Superior temporal gyrus (tissue), 1 donor: ENCODE results near the gene LEFTY1.
"Not testable (repeated sequence)": the region's sequence is repeated elsewhere in the genome, so short reads cannot be mapped to it uniquely, and the experiment has no call there.

Experiments used
- DNase-seq: peaks from one replicate; pipeline ENCODE4 v3.0.0-alpha.2; 2016; ENCODE audit errors: extremely low spot score

Gene LEFTY1

DNA sequence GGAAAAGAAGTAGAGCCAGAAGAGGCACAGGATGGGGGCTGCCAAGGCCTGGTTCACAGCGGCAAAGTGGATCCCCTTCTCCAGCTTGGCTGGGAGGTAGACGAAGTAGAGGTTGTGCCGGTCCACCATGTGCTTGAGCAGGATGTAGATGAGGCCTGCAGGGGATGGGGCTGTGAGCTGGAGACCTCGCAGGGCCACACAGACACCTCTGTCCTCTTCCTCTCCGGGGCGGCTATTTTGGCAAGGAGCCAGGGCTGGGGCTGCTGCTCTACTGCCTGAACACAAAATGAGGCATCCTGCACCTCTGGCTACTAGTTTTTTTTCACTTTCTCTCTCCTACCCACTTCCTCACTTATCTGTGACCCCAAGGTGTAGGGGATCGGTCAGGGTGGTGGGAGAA, 39.0 kb downstream of the LEFTY1 start:
- DNase-seq: no peak

DNA sequence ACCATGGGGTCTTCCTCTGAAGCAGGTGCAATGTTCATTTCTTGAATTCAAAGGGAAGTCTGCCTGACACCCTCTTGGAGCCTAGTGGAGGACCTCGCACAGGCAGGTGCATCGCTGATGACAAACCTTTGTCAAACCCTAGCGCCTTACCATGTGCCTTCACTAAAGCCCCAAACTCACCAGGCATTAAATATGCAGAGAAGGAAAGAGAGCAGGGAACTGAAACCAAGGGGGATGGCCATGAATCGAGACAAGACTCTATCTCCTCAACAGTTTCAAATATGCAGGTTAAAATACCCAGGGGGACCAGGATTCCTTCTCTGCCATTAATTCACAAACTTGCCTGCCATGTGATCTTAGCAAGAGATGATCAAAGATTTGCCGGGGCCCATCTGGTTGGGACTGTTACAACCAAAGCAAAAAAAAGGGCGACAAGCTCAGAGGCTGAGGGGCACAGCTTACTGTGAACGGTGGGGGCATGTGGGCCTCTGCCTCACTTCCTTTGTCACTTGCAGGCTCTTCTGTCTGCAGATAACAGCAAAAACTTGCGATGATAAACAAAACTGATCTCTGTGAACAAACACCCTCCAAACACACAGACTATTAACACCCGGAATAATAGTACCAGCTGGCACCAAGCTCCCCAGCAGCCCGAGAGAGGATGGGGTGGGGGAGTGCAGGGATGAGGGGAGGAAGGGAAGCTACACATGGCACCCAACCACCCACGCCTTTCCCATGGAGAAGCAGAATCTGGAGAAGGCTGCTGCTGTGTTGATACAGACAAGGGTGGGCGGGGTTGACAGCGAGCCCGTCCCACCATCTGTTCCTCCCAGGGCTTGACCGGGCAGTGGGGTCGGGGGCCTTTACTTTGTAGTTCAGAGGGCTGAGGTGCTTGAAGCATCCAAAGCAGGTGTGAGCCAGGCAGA, 40.7 kb downstream of the LEFTY1 start:
- peak; percentile 85 for DNase-seq

DNA sequence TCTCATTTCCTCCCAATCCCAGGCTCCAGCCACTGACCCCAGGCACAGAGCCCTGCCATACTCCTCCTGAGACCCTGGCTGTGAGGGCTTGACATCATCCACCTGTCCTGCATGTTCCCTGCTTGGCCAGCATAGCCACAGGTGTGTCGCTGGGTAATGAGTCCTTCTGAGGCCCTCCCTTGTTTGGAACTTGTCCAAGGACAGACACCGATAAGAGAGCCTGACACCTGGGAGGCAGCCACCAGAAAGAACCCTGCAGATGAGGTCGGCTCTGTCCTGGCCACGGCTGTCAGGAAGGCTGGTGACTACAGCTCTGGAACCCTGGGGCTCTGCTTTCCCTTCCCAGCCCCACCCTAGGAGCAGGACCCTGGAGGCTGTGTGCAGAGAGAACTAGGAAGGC, 41.3 kb downstream of the LEFTY1 start:
- DNase-seq: no peak

DNA sequence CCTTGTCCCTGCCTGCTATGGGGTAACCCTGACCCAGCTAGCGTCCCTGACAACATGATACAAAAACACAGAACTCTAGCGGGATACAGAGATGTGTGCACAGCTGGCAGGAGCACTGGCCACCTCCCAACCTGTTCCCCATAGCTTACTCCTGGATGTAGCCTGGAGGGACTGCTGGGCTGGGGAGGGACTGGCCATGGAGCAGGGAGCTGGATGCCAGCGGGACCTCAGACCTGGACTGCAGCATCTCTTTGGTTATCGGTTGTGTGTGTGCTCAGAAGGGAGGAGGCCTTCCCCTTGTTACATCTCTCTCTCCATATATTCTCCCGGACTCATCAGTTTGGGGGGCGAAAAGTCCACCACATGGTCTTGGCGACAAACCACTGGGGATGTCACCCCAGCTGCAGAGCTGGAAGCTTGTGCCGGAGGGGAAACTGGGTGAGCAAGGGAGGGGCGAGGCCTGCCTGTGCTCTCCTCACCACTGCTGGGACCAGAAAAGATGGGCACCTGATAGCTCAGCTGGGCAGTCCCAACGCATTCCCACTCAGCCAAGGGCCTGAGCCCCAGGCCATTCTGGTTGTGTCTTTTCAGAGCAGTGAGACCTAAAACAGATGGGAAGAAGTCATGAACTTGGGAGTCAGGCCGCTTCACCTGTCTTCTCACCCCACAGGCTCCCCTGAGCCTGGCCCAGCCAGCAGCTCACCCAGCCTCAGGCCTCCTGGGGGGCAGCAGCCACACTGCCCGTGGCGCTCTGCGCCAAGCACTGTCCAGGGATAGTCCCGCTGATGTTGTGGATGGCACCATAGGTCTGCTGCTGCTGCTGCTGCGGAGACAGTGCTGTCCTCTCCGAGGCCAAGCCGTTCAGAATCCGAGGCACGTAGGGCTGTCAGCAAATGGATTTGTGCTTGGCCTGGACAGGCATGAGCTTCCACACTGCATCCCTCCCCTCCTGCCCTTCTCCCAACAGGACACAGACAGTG, 42.3 kb downstream of the LEFTY1 start:
- no peak for DNase-seq

DNA sequence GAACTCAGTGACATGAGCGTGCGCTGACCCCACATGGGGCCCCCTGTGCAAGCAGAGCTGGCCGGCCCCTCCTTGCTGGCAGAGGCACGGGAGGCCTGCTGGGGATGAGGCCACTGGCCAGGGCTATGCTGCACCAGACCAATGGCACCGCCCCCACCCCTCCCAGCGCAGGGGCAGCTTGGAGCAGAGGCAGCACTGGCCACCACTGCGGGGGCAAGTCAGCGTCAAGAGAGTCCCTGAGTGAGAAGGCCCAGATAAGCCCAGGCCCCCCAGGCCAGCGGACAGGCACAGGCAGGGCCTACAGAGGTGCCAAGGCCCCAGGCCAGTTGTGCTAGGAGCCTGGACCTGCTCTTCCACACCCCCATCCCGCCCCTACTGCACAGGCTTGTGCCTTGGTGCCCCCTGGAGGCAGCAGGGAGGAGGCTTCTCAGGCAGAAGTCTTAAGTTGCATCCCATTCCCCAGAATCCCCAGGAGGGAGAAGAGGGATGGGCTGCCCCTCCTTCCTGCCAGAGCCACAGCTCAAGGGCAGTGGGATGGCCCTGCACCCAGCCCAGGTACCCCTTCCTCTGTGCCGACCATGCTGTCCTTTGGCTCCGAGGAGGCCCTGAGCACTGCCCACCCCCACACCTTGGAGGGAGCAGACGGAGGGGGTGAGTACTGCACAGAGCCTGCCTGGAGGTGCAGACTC, 43.2 kb downstream of the LEFTY1 start:
- no peak for DNase-seq

DNA sequence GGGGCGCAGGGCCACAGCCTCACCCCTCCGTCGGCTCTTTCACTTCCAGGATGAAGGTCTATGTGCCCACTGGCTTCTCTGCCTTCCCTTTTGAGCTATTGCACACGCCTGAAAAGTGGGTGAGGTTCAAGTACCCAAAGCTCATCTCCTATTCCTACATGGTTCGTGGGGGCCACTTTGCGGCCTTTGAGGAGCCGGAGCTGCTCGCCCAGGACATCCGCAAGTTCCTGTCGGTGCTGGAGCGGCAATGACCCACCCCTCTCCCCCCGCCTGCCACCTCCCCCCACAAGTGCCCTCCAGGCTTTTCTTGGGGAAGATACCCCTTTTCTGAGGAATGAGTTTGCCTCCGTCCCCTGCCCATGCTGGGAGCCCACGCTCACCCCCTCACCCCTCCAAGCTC, 43.8 kb downstream of the LEFTY1 start:
- no peak for DNase-seq

DNA sequence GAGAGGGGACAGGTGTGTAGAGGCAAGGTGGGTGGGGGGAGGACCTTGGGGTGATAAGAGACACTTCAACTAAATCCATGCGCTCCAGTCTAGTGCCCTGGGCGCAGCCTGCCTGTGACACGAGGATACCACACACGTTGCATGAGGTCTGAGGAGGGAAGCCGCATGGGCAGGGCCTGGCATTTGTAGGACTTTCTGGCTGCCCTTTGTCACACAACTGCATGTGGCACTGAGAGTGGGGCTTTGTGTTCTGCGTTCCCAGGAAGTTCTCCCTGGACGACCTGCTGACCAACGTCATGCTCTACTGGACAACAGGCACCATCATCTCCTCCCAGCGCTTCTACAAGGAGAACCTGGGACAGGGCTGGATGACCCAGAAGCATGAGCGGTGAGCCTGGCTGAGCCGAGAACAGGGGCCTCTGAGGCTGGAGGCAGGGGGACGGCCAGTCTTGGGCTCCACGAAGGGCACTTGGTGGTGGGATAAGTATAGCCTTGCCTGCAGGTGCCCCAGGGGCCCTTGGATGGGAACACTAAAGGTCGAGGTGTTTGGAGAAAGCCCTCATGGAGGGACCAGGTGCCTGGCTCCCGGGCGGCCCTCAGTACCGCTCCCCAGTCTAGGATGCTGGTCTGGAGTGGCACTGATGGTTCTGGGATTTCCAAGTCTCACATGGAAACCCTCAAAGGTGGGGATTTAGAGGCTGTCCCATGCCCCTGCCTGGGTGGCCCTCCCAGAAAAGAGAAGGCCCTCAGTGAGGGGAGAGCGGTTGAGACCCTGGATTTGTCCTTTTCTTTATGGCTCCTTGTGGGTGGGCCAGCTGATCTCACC, 44.5 kb downstream of the LEFTY1 start:
- no peak for DNase-seq

DNA sequence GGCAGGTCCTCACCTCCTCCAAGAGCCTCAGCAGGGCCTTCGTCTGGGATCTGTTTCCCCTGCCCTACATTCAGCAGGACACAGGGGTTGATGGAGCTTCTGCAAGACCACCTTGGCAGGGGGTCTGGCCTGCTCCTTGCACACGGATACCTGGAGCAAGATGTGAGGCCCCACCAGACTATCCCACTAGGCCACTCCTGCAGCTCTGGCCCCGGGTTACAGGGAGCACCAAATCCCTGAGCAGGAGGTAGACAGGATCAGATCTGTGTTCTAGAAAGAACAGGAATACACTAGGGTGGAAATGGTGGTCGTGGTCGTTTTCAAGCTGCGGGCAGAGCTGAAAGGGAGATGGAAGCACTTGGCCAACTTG, 45.5 kb downstream of the LEFTY1 start:
- no peak for DNase-seq

DNA sequence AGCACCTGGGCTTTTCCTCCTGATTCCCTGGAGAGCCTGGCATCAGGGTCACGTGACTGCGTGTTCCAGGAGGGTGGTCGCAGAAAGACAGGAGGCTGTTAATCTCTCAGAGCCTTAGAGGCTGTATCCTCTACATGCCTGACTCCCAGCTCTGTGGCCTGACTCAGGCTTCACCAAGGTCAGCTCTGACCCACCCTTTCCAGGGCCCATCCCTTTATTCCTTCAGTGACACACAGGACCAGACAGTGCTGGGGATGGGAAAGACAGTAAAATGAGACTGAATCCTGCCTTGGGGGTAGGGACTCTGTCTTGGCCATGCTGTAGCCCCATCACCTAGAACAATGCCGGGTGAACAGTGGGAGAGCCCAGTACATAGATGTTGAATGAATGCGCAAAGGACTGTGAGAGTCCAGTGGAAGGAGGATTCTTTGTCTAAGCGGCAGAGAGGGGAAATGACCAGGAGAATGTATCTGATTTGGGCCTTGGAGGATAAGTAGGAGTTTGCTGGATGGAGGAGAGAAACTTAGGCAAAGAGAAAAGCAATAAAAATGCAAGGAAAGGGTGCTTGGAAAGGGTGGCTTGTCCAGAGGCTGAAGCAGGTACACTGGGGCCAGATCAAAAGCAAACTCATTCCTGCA, 46.0 kb downstream of the LEFTY1 start:
- DNase-seq: no peak

DNA sequence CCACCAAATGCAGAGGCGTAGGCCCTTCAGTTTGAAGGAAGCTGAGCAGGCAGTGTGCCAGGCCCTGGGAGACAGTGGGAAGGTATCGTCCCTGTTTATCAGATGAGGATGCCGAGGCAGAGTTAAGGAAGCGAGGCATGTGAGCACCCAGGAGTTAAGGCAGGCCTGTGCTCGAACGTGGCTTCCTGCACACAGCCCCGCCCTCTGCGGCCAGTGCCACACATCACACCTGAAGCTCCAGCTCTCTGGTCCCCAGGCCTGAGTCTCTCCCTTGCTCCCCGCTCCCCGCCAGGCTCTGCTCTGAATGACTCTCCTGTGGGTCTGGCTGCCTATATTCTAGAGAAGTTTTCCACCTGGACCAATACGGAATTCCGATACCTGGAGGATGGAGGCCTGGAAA, 46.9 kb downstream of the LEFTY1 start:
- no peak for DNase-seq

DNA sequence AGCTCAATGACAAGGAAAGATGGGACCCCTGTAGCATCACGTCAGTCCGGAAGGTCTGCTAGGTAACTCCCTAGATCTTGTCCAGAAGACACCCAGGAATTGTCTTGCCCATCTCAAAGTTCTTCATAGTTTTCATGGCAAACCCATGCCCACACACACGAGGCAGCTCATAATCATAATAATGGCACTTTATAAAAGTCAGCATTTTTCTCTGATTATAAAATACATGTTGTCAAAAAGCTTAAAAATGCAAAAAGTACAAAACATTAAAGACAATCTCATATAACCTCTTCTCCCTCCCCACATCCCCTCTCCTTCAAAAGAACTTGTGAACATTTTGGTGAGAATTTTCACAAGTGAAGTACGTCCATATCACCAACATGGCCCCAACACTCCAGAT, 48.2 kb downstream of the LEFTY1 start:
- no peak for DNase-seq

DNA sequence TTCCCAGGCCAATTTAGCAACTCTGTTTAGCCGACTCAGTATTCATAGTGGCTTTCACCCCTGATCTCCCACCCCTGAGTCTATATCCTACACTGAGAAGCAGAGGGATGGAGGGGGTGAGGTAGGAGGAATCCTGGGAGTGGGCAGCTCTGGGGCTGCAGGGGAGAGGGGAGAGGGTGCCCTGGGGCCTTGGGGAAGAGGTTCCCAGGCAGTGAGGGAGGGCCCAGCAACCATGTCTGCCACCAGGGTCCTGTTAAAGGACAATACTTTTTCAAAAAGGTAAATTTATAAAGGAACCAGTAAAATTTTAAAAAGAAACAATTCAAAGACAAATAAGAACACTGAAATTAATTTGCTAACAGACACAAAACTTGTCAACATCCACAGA, 48.7 kb downstream of the LEFTY1 start:
- no peak for DNase-seq

DNA sequence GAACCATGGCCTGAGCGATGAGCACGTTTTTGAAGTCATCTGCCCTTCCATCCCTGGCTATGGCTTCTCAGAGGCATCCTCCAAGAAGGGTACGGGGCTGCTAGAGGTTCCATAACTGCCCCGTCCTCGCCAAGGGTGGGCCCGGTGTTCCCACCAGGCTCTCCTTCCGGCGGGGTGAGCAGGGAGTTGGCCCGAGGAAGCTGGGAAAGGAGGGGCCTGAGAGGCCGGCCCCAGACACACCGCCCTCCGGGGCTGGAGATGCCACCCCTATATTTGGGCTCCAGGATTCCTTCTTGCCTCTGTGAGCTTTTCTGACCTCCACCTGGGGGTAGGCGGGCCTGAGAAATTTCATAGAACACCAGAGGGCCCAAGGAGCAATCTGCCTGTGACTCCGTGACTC, 50.2 kb downstream of the LEFTY1 start:
- no peak for DNase-seq

DNA sequence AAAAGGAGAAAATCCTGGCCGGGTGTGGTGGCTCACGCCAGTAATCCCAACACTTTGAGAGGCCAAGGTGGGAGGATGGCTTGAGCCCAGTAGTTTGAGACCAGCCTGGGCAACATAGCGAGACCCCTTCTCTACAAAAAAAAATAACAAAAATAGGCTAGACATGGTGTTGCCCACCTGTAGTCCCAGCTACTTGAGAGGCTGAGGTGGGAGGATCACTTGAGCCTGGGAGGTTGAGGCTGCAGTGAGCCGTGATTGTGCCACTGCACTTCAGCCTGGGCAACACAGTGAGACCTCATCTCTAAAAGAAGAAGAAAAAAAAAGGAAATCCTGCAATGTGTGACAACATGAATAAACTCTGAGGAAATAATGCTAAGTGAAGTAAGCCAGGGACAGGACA, 52.6 kb downstream of the LEFTY1 start:
- not testable (repeated sequence) for DNase-seq
